H9 (cell line): ENCODE measurements around the gene FHIT. TPM values are rescaled to one million over a fixed set of nuclear protein-coding genes. Genes with fewer than 3 reads are reported as not detected.

ENCODE experiments used
- DNase-seq: peaks from one replicate; pipeline ENCODE4 v3.0.0-alpha.2; 2017
- H2AFZ ChIP-seq: one replicate; pipeline ENCODE4 v1.6.1; 2013; ENCODE audit warnings: mild to moderate bottlenecking, low read length, control low read depth, moderate library complexity
- H2AK5ac ChIP-seq: 2 replicates; pipeline ENCODE4 v1.6.1; 2013; ENCODE audit warnings: low read length, control low read depth, mixed read lengths; ENCODE audit not compliant: insufficient read length
- H2BK120ac ChIP-seq: one replicate; pipeline ENCODE4 v1.6.1; 2013; ENCODE audit warnings: low read depth, mild to moderate bottlenecking, low read length, control low read depth, inconsistent platforms; ENCODE audit not compliant: poor library complexity, severe bottlenecking
- H2BK12ac ChIP-seq: 2 replicates; pipeline ENCODE4 v1.6.1; 2013; ENCODE audit warnings: low read length, control low read depth, mixed read lengths, low read depth; ENCODE audit not compliant: insufficient read length
- H2BK15ac ChIP-seq: 2 replicates; pipeline ENCODE4 v1.6.1; 2013; ENCODE audit warnings: low read depth, low read length, control low read depth
- H2BK20ac ChIP-seq: one replicate; pipeline ENCODE4 v1.6.1; 2013; ENCODE audit warnings: low read depth, mild to moderate bottlenecking, low read length, control low read depth, inconsistent platforms; ENCODE audit not compliant: poor library complexity, severe bottlenecking
- H2BK5ac ChIP-seq: 2 replicates; pipeline ENCODE4 v1.6.1; 2013; ENCODE audit warnings: low read length, control low read depth, mixed read lengths; ENCODE audit not compliant: insufficient read length
- H3K14ac ChIP-seq: 2 replicates; pipeline ENCODE4 v1.6.1; 2013; ENCODE audit warnings: low read length, control low read depth; ENCODE audit not compliant: insufficient read depth
- H3K18ac ChIP-seq: 2 replicates; pipeline ENCODE4 v1.6.1; 2013; ENCODE audit warnings: low read depth, mild to moderate bottlenecking, mixed read lengths, low read length, control low read depth; ENCODE audit not compliant: insufficient read length
- H3K23ac ChIP-seq: 2 replicates; pipeline ENCODE4 v1.6.1; 2013; ENCODE audit warnings: low read length, control low read depth, mixed read lengths, low read depth; ENCODE audit not compliant: insufficient read length
- H3K23me2 ChIP-seq: 2 replicates; pipeline ENCODE4 v1.6.1; 2013; ENCODE audit warnings: low read depth, mild to moderate bottlenecking, mixed read lengths, low read length, control low read depth; ENCODE audit not compliant: insufficient read length, poor library complexity, severe bottlenecking
- H3K27ac ChIP-seq: 2 replicates; pipeline ENCODE4 v1.5.1; 2013; ENCODE audit warnings: low read length, control low read depth, mixed read lengths, low read depth; ENCODE audit not compliant: insufficient read length
- H3K27me3 ChIP-seq: 2 replicates; pipeline ENCODE4 v1.6.1; 2013; ENCODE audit warnings: low read length, control low read depth, inconsistent platforms; ENCODE audit not compliant: insufficient read depth
- H3K4ac ChIP-seq: 2 replicates; pipeline ENCODE4 v1.6.1; 2013; ENCODE audit warnings: low read depth, mild to moderate bottlenecking, control low read depth, inconsistent platforms, low read length, moderate library complexity
- H3K4me1 ChIP-seq: 2 replicates; pipeline ENCODE4 v1.6.1; 2013; ENCODE audit warnings: low read length, control low read depth, inconsistent platforms; ENCODE audit not compliant: insufficient read depth
- H3K4me2 ChIP-seq: 2 replicates; pipeline ENCODE4 v1.6.1; 2013; ENCODE audit warnings: low read length, control low read depth, mixed read lengths; ENCODE audit not compliant: insufficient read length, insufficient read depth
- H3K56ac ChIP-seq: 2 replicates; pipeline ENCODE4 v1.6.1; 2013; ENCODE audit warnings: low read depth, mild to moderate bottlenecking, mixed read lengths, low read length, control low read depth; ENCODE audit not compliant: insufficient read length
- H3K79me1 ChIP-seq: 2 replicates; pipeline ENCODE4 v1.6.1; 2013; ENCODE audit warnings: low read depth, mild to moderate bottlenecking, moderate library complexity, low read length, control low read depth, inconsistent platforms; ENCODE audit not compliant: insufficient read depth, poor library complexity, severe bottlenecking
- H3K79me2 ChIP-seq: 2 replicates; pipeline ENCODE4 v1.6.1; 2013; ENCODE audit warnings: low read length, control low read depth, inconsistent platforms; ENCODE audit not compliant: insufficient read depth
- H3K9ac ChIP-seq: 2 replicates; pipeline ENCODE4 v1.6.1; 2013; ENCODE audit warnings: low read length, control low read depth, mixed read lengths; ENCODE audit not compliant: insufficient read length; ENCODE audit errors: extremely low read depth
- H3K9me3 ChIP-seq: one replicate; pipeline ENCODE4 v1.6.1; 2013; ENCODE audit warnings: low read depth, low read length, inconsistent platforms; ENCODE audit not compliant: control insufficient read depth
- H3T11ph ChIP-seq: one replicate; pipeline ENCODE4 v1.6.1; 2013; ENCODE audit warnings: mild to moderate bottlenecking, low read length, control low read depth, inconsistent platforms
- H4K20me1 ChIP-seq: one replicate; pipeline ENCODE4 v1.6.1; 2013; ENCODE audit not compliant: control insufficient read depth, insufficient read length, insufficient read depth
- H4K5ac ChIP-seq: 2 replicates; pipeline ENCODE4 v1.6.1; 2013; ENCODE audit warnings: low read depth, mild to moderate bottlenecking, mixed read lengths, low read length, control low read depth; ENCODE audit not compliant: insufficient read length
- H4K8ac ChIP-seq: replicated peaks from 2 replicates; pipeline ENCODE4 v1.6.1; 2013; ENCODE audit warnings: low read length, control low read depth, mixed read lengths, low read depth; ENCODE audit not compliant: insufficient read length
- H4K91ac ChIP-seq: 2 replicates; pipeline ENCODE4 v1.6.1; 2013; ENCODE audit warnings: low read depth, mild to moderate bottlenecking, moderate library complexity, mixed read lengths, low read length, control low read depth; ENCODE audit not compliant: insufficient read length
- H3K27ac Mint-ChIP-seq, 3 experiments: 2 replicates in 2 of 3; 3 replicates in 1 of 3; pipeline ENCODE4 v1.8.0; 2020 to 2021; ENCODE audit warnings: mixed read lengths in 3 of 3, mild to moderate bottlenecking in 1 of 3, moderate library complexity in 1 of 3
- H3K27me3 Mint-ChIP-seq: 2 replicates; pipeline ENCODE4 v1.8.0; 2021; ENCODE audit warnings: low read depth, mild to moderate bottlenecking, moderate library complexity, mixed read lengths
- H3K36me3 Mint-ChIP-seq, 3 experiments: 2 replicates in 2 of 3; 3 replicates in 1 of 3; pipeline ENCODE4 v1.8.0; 2020 to 2021; ENCODE audit warnings: low read depth in 3 of 3, mixed read lengths in 3 of 3; ENCODE audit not compliant: insufficient read depth in 1 of 3
- H3K4me1 Mint-ChIP-seq, 2 experiments: 2 replicates each; pipeline ENCODE4 v1.8.0; 2020; ENCODE audit warnings: mixed read lengths in 2 of 2
- H3K4me3 Mint-ChIP-seq, 2 experiments: 2 replicates in 1 of 2; 3 replicates in 1 of 2; pipeline ENCODE4 v1.8.0; 2020 to 2021; ENCODE audit warnings: mild to moderate bottlenecking in 2 of 2, mixed read lengths in 2 of 2, moderate library complexity in 1 of 2
- H3K9me3 Mint-ChIP-seq, 2 experiments: 2 replicates in 1 of 2; 3 replicates in 1 of 2; pipeline ENCODE4 v1.8.0; 2020; ENCODE audit warnings: mild to moderate bottlenecking in 2 of 2, mixed read lengths in 2 of 2, moderate library complexity in 1 of 2
- WGBS: extraction: QIAGEN DNeasy Blood & Tissue Kit; methylation state at CpG from one replicate; pipeline ENCODE4 v1.1.7; 2013; ENCODE audit warnings: missing lambda C conversion rate, low lambda C conversion rate, mixed read lengths; ENCODE audit not compliant: insufficient read length; ENCODE audit errors: extremely low coverage; 5-methylcytosine and 5-hydroxymethylcytosine counted together
- total RNA-seq: library from RNA; stranded (reverse); gene quantifications from 2 replicates; pipeline ENCODE4 v1.2.1, GENCODE V29; 2021
- TF ChIP-seq, protein P1 (sequence below): fragments of 200-600 bp; sonication (generic); conservative IDR thresholded peaks from 3 replicates; pipeline ENCODE4 v1.8.0; 2021; ENCODE audit warnings: antibody characterized with exemption, mild to moderate bottlenecking

FHIT gene
- total RNA-seq, 1 experiment from 2014 or later, result 3.0 TPM

DNA sequence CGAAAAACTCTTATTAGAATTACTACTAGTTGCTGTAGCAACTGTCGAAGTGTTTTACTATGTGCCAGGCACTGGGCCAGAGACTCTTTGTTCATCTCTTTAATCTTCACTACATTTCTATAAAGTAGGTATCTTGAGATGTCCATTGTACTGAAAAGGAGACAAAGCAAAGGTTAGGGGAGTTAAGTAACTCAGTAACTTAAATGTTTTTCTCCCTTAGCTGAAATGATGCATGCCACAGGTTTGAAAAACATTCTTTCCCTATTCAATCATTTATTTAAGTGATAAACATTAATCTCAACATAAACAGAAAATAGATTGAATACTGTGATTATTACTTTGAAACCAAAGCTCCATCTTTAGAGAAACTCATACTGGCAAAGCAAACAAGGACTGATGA, 776.2 kb downstream of the FHIT start:
- H2AFZ ChIP-seq, result no peak overlapping the region

More for the DNA sequence above, 776.2 kb downstream of the FHIT start:
- H3K79me2 ChIP-seq, result no peaks in the 10 kb centered on the region
- no peak overlapping the region for H2BK20ac ChIP-seq
- no peak overlapping the region for H2BK15ac ChIP-seq
- no CpG with 5 or more reads among the region's 2 CpGs for WGBS
- no peaks in the 10 kb centered on the region for H3K23me2 ChIP-seq
- H4K20me1 ChIP-seq, result no peaks in the 10 kb centered on the region
- TF ChIP-seq, protein P1, sequence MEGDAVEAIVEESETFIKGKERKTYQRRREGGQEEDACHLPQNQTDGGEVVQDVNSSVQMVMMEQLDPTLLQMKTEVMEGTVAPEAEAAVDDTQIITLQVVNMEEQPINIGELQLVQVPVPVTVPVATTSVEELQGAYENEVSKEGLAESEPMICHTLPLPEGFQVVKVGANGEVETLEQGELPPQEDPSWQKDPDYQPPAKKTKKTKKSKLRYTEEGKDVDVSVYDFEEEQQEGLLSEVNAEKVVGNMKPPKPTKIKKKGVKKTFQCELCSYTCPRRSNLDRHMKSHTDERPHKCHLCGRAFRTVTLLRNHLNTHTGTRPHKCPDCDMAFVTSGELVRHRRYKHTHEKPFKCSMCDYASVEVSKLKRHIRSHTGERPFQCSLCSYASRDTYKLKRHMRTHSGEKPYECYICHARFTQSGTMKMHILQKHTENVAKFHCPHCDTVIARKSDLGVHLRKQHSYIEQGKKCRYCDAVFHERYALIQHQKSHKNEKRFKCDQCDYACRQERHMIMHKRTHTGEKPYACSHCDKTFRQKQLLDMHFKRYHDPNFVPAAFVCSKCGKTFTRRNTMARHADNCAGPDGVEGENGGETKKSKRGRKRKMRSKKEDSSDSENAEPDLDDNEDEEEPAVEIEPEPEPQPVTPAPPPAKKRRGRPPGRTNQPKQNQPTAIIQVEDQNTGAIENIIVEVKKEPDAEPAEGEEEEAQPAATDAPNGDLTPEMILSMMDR, result no peak
- no peak overlapping the region for H2BK12ac ChIP-seq
- Mint-ChIP-seq H3K9me3 (peaks cover 4 to 7% of the 10 kb centered on the region in 2 experiments), H3K27ac (no peak overlapping the region), H3K4me3 (no peak overlapping the region), H3K4me1 (peaks cover 4 to 8% of the 10 kb centered on the region in 2 experiments), H3K36me3 (peaks cover 0 to 5% (median 5%) of the 10 kb centered on the region in 3 experiments; a peak in 4 of 7 replicates), H3K27me3 (no peaks in the 10 kb centered on the region)
- no peaks in the 10 kb centered on the region for H3K79me1 ChIP-seq
- no peak overlapping the region for H3K4ac ChIP-seq
- 0 out of 2 replicates have a peak, but pooled peaks cover 4% of the 10 kb centered on the region for H3K4me1 ChIP-seq
- no peak overlapping the region for H4K8ac ChIP-seq
- H3K23ac ChIP-seq, result no peak overlapping the region
- no peak overlapping the region for H2BK120ac ChIP-seq
- no peak overlapping the region for H3K14ac ChIP-seq
- no peak overlapping the region for H3T11ph ChIP-seq
- H3K9me3 ChIP-seq, result no peaks in the 10 kb centered on the region
- H2BK5ac ChIP-seq, result no peak overlapping the region
- DNase-seq, result no peak
- no peak overlapping the region for H3K18ac ChIP-seq
- H3K4me2 ChIP-seq, result no peak overlapping the region
- no peak overlapping the region for H4K5ac ChIP-seq
- H3K9ac ChIP-seq, result no peak overlapping the region
- H3K27ac ChIP-seq, result no peak overlapping the region
- H3K56ac ChIP-seq, result no peak overlapping the region
- no peak overlapping the region for H4K91ac ChIP-seq
- H3K27me3 ChIP-seq, result no peaks in the 10 kb centered on the region
- H2AK5ac ChIP-seq, result no peak overlapping the region
